ENCODE results near the gene GZMM. TPM values are rescaled to one million over a fixed set of nuclear protein-coding genes. Genes with fewer than 3 reads are reported as not detected.

Gene GZMM
- total and polyA plus RNA-seq, 7 donors, result 0.11 to 0.23 (median 0.14) TPM; not detected in 4

DNA sequence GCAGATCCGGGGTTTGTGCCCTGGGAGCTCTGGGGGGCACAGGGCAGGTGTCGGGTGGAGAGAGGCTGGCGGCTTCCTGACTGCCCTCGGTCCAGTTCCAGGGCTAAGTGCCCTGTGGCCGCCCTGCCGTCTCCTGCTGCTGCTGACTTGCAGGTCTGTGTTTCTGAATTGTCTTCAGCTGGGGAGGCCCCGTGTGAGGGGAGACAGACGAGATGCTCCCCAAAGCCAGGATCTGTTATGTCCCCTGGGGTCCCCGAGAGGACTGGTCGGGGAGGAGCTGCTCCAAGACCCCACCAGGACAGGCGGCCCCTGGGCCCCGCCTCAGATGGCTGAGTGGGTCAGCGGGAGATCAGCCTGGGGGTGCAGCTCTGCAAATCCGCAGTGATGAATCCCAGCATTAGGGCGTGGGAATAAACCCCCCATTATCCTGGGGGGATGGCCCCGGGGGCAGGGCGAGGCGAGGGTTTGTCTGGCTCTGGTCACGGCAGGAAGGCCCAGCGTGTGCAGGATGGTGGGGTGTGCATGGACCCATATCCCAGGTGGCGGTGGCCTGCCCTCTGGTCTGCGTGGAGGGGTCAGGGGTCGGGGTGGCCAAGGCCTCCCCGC is 50.5 kb downstream of the GZMM start:
- WGBS, 3 donors, result 66 to 68% (median 68%) methylated on average over 21 to 24 of the region's 24 CpGs
- ATAC-seq, result no peak
- Histone ChIP-seq H3K4me1 (no peaks in the 10 kb centered on the region), H3K4me3 (no peak overlapping the region), H3K36me3 (ENCODE audit: insufficient read depth in 1 of 2, low read depth in 1 of 2) (no peaks in the 10 kb centered on the region), H3K27ac (no peak overlapping the region), H3K9me3 (no peaks in the 10 kb centered on the region), H3K27me3 (ENCODE audit: insufficient read depth in 3 of 3, low read length in 2 of 3) (peaks cover 0 to 47% (median 18%) of the 10 kb centered on the region in 3 donors)
- intact Hi-C loops (cut with DNase I), result loop anchor here in 1 of 2 donors (5.0 kb wide), 1 partner anchor 33 kb away; no protein-coding TSS in a partner anchor
- no peak for DNase-seq
- no peak for TF ChIP-seq CTCF (IDR thresholded peaks at IDR 0.05)

GRCh38 chr19:595326-596262 is 51.7 kb downstream of the GZMM start:
- WGBS, 3 donors, result 37 to 42% (median 38%) methylated on average over 42 of the region's 42 CpGs
- no peak for ATAC-seq
- no peaks in the 10 kb centered on the region for H3K4me1 ChIP-seq
- no peaks in the 10 kb centered on the region for H3K36me3 ChIP-seq (ENCODE audit: insufficient read depth in 1 of 2, low read depth in 1 of 2)
- intact Hi-C loops (cut with DNase I), result loop anchor here in 1 of 2 donors (2.0 kb wide), 1 partner anchor 71 kb away; no protein-coding TSS in a partner anchor
- peaks cover 0 to 42% (median 13%) of the 10 kb centered on the region in 3 donors for H3K27me3 ChIP-seq (ENCODE audit: insufficient read depth in 3 of 3, low read length in 2 of 3)
- no peak overlapping the region for H3K4me3 ChIP-seq
- no peaks in the 10 kb centered on the region for H3K9me3 ChIP-seq
- H3K27ac ChIP-seq, result no peak overlapping the region
- no peak for DNase-seq
- no peak for TF ChIP-seq CTCF (IDR thresholded peaks at IDR 0.05)

DNA sequence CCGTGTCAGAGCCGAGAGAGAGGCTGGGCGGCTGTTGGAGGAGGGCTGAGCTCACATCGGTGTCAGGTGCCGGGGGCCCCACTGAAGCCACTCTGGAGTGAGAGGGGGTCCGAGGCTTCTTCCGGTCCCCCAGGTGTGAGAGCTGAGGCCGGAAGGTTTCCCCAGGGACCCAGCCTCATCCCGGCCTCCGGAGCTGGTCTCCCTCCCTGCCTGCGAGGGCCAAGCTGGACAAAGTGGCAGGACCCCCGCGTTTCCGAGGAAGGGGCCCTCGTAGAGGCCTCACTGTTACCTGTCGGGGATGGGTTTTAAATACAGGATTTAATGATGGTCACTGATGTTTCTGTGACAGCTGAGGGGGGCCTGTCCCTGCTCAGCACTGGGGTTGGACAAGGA is 52.4 kb downstream of the GZMM start:
- Histone ChIP-seq H3K9me3 (no peaks in the 10 kb centered on the region), H3K4me3 (no peak overlapping the region), H3K36me3 (ENCODE audit: insufficient read depth in 1 of 2, low read depth in 1 of 2) (no peaks in the 10 kb centered on the region), H3K27ac (no peak overlapping the region), H3K27me3 (ENCODE audit: insufficient read depth in 3 of 3, low read length in 2 of 3) (peaks cover 0 to 35% (median 10%) of the 10 kb centered on the region in 3 donors), H3K4me1 (no peaks in the 10 kb centered on the region)
- WGBS, 3 donors, result 69% methylated on average over 16 of the region's 16 CpGs
- no peak for TF ChIP-seq CTCF (IDR thresholded peaks at IDR 0.05)
- DNase-seq, result no peak
- intact Hi-C loops (cut with DNase I), result loop anchor here in 1 of 2 donors (2.0 kb wide), 1 partner anchor 71 kb away; no protein-coding TSS in a partner anchor
- ATAC-seq, result no peak

GRCh38 chr19:597406-598315 is 53.8 kb downstream of the GZMM start:
- WGBS, 3 donors, result 69 to 75% (median 71%) methylated on average over 18 of the region's 18 CpGs
- no peak overlapping the region for H3K4me3 ChIP-seq
- no peak overlapping the region for H3K27ac ChIP-seq
- ATAC-seq, result no peak
- no peaks in the 10 kb centered on the region for H3K36me3 ChIP-seq (ENCODE audit: insufficient read depth in 1 of 2, low read depth in 1 of 2)
- no peak for TF ChIP-seq CTCF (IDR thresholded peaks at IDR 0.05)
- intact Hi-C loops (cut with DNase I), result loop anchor here in 1 of 2 donors (2.0 kb wide), 1 partner anchor 69 kb away; no protein-coding TSS in a partner anchor
- H3K9me3 ChIP-seq, result no peaks in the 10 kb centered on the region
- DNase-seq, result no peak
- no peaks in the 10 kb centered on the region for H3K4me1 ChIP-seq
- peaks cover 0 to 23% (median 6%) of the 10 kb centered on the region in 3 donors for H3K27me3 ChIP-seq (ENCODE audit: insufficient read depth in 3 of 3, low read length in 2 of 3)
